H9 (cell line): ENCODE data around the gene EFNA3. TPM values are rescaled to one million over a fixed set of nuclear protein-coding genes. Genes with fewer than 3 reads are reported as not detected.

Experiments
- DNase-seq: peaks from one replicate; pipeline ENCODE4 v3.0.0-alpha.2; 2017
- H2AFZ ChIP-seq: one replicate; pipeline ENCODE4 v1.6.1; 2013; ENCODE audit warnings: mild to moderate bottlenecking, low read length, control low read depth, moderate library complexity
- H2AK5ac ChIP-seq: 2 replicates; pipeline ENCODE4 v1.6.1; 2013; ENCODE audit warnings: low read length, control low read depth, mixed read lengths; ENCODE audit not compliant: insufficient read length
- H2BK120ac ChIP-seq: one replicate; pipeline ENCODE4 v1.6.1; 2013; ENCODE audit warnings: low read depth, mild to moderate bottlenecking, low read length, control low read depth, inconsistent platforms; ENCODE audit not compliant: poor library complexity, severe bottlenecking
- H2BK12ac ChIP-seq: 2 replicates; pipeline ENCODE4 v1.6.1; 2013; ENCODE audit warnings: low read length, control low read depth, mixed read lengths, low read depth; ENCODE audit not compliant: insufficient read length
- H2BK15ac ChIP-seq: 2 replicates; pipeline ENCODE4 v1.6.1; 2013; ENCODE audit warnings: low read depth, low read length, control low read depth
- H2BK20ac ChIP-seq: one replicate; pipeline ENCODE4 v1.6.1; 2013; ENCODE audit warnings: low read depth, mild to moderate bottlenecking, low read length, control low read depth, inconsistent platforms; ENCODE audit not compliant: poor library complexity, severe bottlenecking
- H2BK5ac ChIP-seq: 2 replicates; pipeline ENCODE4 v1.6.1; 2013; ENCODE audit warnings: low read length, control low read depth, mixed read lengths; ENCODE audit not compliant: insufficient read length
- H3K14ac ChIP-seq: 2 replicates; pipeline ENCODE4 v1.6.1; 2013; ENCODE audit warnings: low read length, control low read depth; ENCODE audit not compliant: insufficient read depth
- H3K18ac ChIP-seq: 2 replicates; pipeline ENCODE4 v1.6.1; 2013; ENCODE audit warnings: low read depth, mild to moderate bottlenecking, mixed read lengths, low read length, control low read depth; ENCODE audit not compliant: insufficient read length
- H3K23ac ChIP-seq: 2 replicates; pipeline ENCODE4 v1.6.1; 2013; ENCODE audit warnings: low read length, control low read depth, mixed read lengths, low read depth; ENCODE audit not compliant: insufficient read length
- H3K23me2 ChIP-seq: 2 replicates; pipeline ENCODE4 v1.6.1; 2013; ENCODE audit warnings: low read depth, mild to moderate bottlenecking, mixed read lengths, low read length, control low read depth; ENCODE audit not compliant: insufficient read length, poor library complexity, severe bottlenecking
- H3K27ac ChIP-seq: 2 replicates; pipeline ENCODE4 v1.5.1; 2013; ENCODE audit warnings: low read length, control low read depth, mixed read lengths, low read depth; ENCODE audit not compliant: insufficient read length
- H3K27me3 ChIP-seq: 2 replicates; pipeline ENCODE4 v1.6.1; 2013; ENCODE audit warnings: low read length, control low read depth, inconsistent platforms; ENCODE audit not compliant: insufficient read depth
- H3K4ac ChIP-seq: 2 replicates; pipeline ENCODE4 v1.6.1; 2013; ENCODE audit warnings: low read depth, mild to moderate bottlenecking, control low read depth, inconsistent platforms, low read length, moderate library complexity
- H3K4me1 ChIP-seq: 2 replicates; pipeline ENCODE4 v1.6.1; 2013; ENCODE audit warnings: low read length, control low read depth, inconsistent platforms; ENCODE audit not compliant: insufficient read depth
- H3K4me2 ChIP-seq: 2 replicates; pipeline ENCODE4 v1.6.1; 2013; ENCODE audit warnings: low read length, control low read depth, mixed read lengths; ENCODE audit not compliant: insufficient read length, insufficient read depth
- H3K56ac ChIP-seq: 2 replicates; pipeline ENCODE4 v1.6.1; 2013; ENCODE audit warnings: low read depth, mild to moderate bottlenecking, mixed read lengths, low read length, control low read depth; ENCODE audit not compliant: insufficient read length
- H3K79me1 ChIP-seq: 2 replicates; pipeline ENCODE4 v1.6.1; 2013; ENCODE audit warnings: low read depth, mild to moderate bottlenecking, moderate library complexity, low read length, control low read depth, inconsistent platforms; ENCODE audit not compliant: insufficient read depth, poor library complexity, severe bottlenecking
- H3K79me2 ChIP-seq: 2 replicates; pipeline ENCODE4 v1.6.1; 2013; ENCODE audit warnings: low read length, control low read depth, inconsistent platforms; ENCODE audit not compliant: insufficient read depth
- H3K9ac ChIP-seq: 2 replicates; pipeline ENCODE4 v1.6.1; 2013; ENCODE audit warnings: low read length, control low read depth, mixed read lengths; ENCODE audit not compliant: insufficient read length; ENCODE audit errors: extremely low read depth
- H3K9me3 ChIP-seq: one replicate; pipeline ENCODE4 v1.6.1; 2013; ENCODE audit warnings: low read depth, low read length, inconsistent platforms; ENCODE audit not compliant: control insufficient read depth
- H3T11ph ChIP-seq: one replicate; pipeline ENCODE4 v1.6.1; 2013; ENCODE audit warnings: mild to moderate bottlenecking, low read length, control low read depth, inconsistent platforms
- H4K20me1 ChIP-seq: one replicate; pipeline ENCODE4 v1.6.1; 2013; ENCODE audit not compliant: control insufficient read depth, insufficient read length, insufficient read depth
- H4K5ac ChIP-seq: 2 replicates; pipeline ENCODE4 v1.6.1; 2013; ENCODE audit warnings: low read depth, mild to moderate bottlenecking, mixed read lengths, low read length, control low read depth; ENCODE audit not compliant: insufficient read length
- H4K8ac ChIP-seq: replicated peaks from 2 replicates; pipeline ENCODE4 v1.6.1; 2013; ENCODE audit warnings: low read length, control low read depth, mixed read lengths, low read depth; ENCODE audit not compliant: insufficient read length
- H4K91ac ChIP-seq: 2 replicates; pipeline ENCODE4 v1.6.1; 2013; ENCODE audit warnings: low read depth, mild to moderate bottlenecking, moderate library complexity, mixed read lengths, low read length, control low read depth; ENCODE audit not compliant: insufficient read length
- H3K27ac Mint-ChIP-seq, 3 experiments: 2 replicates in 2 of 3; 3 replicates in 1 of 3; pipeline ENCODE4 v1.8.0; 2020 to 2021; ENCODE audit warnings: mixed read lengths in 3 of 3, mild to moderate bottlenecking in 1 of 3, moderate library complexity in 1 of 3
- H3K27me3 Mint-ChIP-seq: 2 replicates; pipeline ENCODE4 v1.8.0; 2021; ENCODE audit warnings: low read depth, mild to moderate bottlenecking, moderate library complexity, mixed read lengths
- H3K36me3 Mint-ChIP-seq, 3 experiments: 2 replicates in 2 of 3; 3 replicates in 1 of 3; pipeline ENCODE4 v1.8.0; 2020 to 2021; ENCODE audit warnings: low read depth in 3 of 3, mixed read lengths in 3 of 3; ENCODE audit not compliant: insufficient read depth in 1 of 3
- H3K4me1 Mint-ChIP-seq, 2 experiments: 2 replicates each; pipeline ENCODE4 v1.8.0; 2020; ENCODE audit warnings: mixed read lengths in 2 of 2
- H3K4me3 Mint-ChIP-seq, 2 experiments: 2 replicates in 1 of 2; 3 replicates in 1 of 2; pipeline ENCODE4 v1.8.0; 2020 to 2021; ENCODE audit warnings: mild to moderate bottlenecking in 2 of 2, mixed read lengths in 2 of 2, moderate library complexity in 1 of 2
- H3K9me3 Mint-ChIP-seq, 2 experiments: 2 replicates in 1 of 2; 3 replicates in 1 of 2; pipeline ENCODE4 v1.8.0; 2020; ENCODE audit warnings: mild to moderate bottlenecking in 2 of 2, mixed read lengths in 2 of 2, moderate library complexity in 1 of 2
- WGBS: extraction: QIAGEN DNeasy Blood & Tissue Kit; methylation state at CpG from one replicate; pipeline ENCODE4 v1.1.7; 2013; ENCODE audit warnings: missing lambda C conversion rate, low lambda C conversion rate, mixed read lengths; ENCODE audit not compliant: insufficient read length; ENCODE audit errors: extremely low coverage; 5-methylcytosine and 5-hydroxymethylcytosine counted together
- total RNA-seq: library from RNA; stranded (reverse); gene quantifications from 2 replicates; pipeline ENCODE4 v1.2.1, GENCODE V29; 2021
- TF ChIP-seq, protein P1 (sequence below): fragments of 200-600 bp; sonication (generic); conservative IDR thresholded peaks from 3 replicates; pipeline ENCODE4 v1.8.0; 2021; ENCODE audit warnings: antibody characterized with exemption, mild to moderate bottlenecking

Gene EFNA3
- total RNA-seq, 1 experiment from 2014 or later: 3.9 TPM

GRCh38 chr1:155108296-155108695, 29.7 kb downstream of the EFNA3 start:
- H3K56ac ChIP-seq: no peak overlapping the region
- Mint-ChIP-seq H3K4me1 (peaks cover 2 to 4% of the 10 kb centered on the region in 2 experiments; a peak in 1 of 4 replicates), H3K9me3 (no peaks in the 10 kb centered on the region), H3K36me3 (no peaks in the 10 kb centered on the region), H3K4me3 (no peak overlapping the region), H3K27ac (no peak overlapping the region), H3K27me3 (peaks cover 44% of the 10 kb centered on the region)
- no peak overlapping the region for H2BK15ac ChIP-seq
- H2BK120ac ChIP-seq: no peak overlapping the region
- no peak overlapping the region for H2BK20ac ChIP-seq
- H4K20me1 ChIP-seq: no peaks in the 10 kb centered on the region
- no peak overlapping the region for H4K91ac ChIP-seq
- H2AFZ ChIP-seq: no peak overlapping the region
- TF ChIP-seq, protein P1, sequence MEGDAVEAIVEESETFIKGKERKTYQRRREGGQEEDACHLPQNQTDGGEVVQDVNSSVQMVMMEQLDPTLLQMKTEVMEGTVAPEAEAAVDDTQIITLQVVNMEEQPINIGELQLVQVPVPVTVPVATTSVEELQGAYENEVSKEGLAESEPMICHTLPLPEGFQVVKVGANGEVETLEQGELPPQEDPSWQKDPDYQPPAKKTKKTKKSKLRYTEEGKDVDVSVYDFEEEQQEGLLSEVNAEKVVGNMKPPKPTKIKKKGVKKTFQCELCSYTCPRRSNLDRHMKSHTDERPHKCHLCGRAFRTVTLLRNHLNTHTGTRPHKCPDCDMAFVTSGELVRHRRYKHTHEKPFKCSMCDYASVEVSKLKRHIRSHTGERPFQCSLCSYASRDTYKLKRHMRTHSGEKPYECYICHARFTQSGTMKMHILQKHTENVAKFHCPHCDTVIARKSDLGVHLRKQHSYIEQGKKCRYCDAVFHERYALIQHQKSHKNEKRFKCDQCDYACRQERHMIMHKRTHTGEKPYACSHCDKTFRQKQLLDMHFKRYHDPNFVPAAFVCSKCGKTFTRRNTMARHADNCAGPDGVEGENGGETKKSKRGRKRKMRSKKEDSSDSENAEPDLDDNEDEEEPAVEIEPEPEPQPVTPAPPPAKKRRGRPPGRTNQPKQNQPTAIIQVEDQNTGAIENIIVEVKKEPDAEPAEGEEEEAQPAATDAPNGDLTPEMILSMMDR: no peak
- H4K5ac ChIP-seq: no peak overlapping the region
- H3K79me1 ChIP-seq: no peaks in the 10 kb centered on the region
- no CpG with 5 or more reads among the region's 5 CpGs for WGBS
- H3K4me2 ChIP-seq: no peak overlapping the region
- H3K14ac ChIP-seq: no peak overlapping the region
- H3K23me2 ChIP-seq: no peaks in the 10 kb centered on the region
- no peak overlapping the region for H3K4ac ChIP-seq
- H3K4me1 ChIP-seq: no peaks in the 10 kb centered on the region
- DNase-seq: no peak
- H3T11ph ChIP-seq: no peak overlapping the region
- H2BK5ac ChIP-seq: no peak overlapping the region
- no peaks in the 10 kb centered on the region for H3K27me3 ChIP-seq
- no peaks in the 10 kb centered on the region for H3K9me3 ChIP-seq
- no peak overlapping the region for H4K8ac ChIP-seq
- H2AK5ac ChIP-seq: no peak overlapping the region
- no peak overlapping the region for H3K9ac ChIP-seq
- no peak overlapping the region for H3K23ac ChIP-seq
- H2BK12ac ChIP-seq: no peak overlapping the region
- no peaks in the 10 kb centered on the region for H3K79me2 ChIP-seq
- H3K27ac ChIP-seq: no peak overlapping the region
- H3K18ac ChIP-seq: no peak overlapping the region
